Loucy (cell line): Measurements from ENCODE around the gene MECR.
A peak's percentile ranks its signal among the peaks of the same experiment; 100 is the strongest.

Experiments
- EZH2phosphoT487 ChIP-seq: fragments of 200-600 bp; IDR thresholded peaks from 2 replicates; pipeline ENCODE4 v1.6.1; 2018; ENCODE audit warnings: antibody characterized with exemption, mild to moderate bottlenecking, moderate library complexity, borderline replicate concordance
- TF ChIP-seq, protein P1 (sequence below): fragments of 200-600 bp; sonication (generic); conservative IDR thresholded peaks from 2 replicates; pipeline ENCODE4 v1.5.1; 2014; ENCODE audit warnings: mild to moderate bottlenecking, antibody characterized with exemption, low read length

DNA sequence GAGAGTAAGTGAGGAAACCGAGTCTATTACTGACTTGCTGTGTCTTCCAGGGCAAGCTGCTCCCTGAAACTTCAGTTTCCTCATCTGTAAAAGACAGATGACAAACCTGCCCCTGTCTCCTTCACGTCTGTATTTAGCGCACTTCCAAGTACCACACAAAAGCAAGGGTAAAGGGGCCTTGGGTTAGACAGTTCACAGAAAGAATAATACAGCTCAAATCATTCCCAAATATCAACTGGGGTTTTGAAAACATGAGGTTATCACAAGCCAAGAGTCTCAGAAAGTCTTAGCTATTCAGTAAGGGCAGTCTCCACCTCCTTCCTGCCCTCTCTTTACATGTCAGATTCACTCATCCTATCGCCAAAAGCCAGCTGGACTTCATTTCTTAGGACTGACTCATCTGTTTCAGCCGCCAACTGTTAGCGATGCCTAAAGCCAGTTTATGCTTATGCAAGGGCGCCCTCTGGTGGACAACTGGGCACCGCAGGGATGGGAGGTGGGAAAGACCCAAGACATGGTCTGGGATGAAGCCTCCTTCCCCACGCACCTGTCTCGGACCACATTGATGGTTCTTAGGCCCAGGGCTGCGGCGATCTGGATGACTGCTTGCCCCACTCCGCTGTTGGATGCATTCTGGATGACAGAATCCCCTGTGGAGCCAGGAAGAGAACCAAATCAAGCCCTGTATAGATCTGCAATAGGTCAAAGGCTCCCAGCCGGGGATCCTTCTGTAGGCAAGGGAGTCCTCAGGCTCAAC is 28.0 kb downstream of the MECR start:
- TF ChIP-seq EZH2phosphoT487 = no peak
- TF ChIP-seq, protein P1, sequence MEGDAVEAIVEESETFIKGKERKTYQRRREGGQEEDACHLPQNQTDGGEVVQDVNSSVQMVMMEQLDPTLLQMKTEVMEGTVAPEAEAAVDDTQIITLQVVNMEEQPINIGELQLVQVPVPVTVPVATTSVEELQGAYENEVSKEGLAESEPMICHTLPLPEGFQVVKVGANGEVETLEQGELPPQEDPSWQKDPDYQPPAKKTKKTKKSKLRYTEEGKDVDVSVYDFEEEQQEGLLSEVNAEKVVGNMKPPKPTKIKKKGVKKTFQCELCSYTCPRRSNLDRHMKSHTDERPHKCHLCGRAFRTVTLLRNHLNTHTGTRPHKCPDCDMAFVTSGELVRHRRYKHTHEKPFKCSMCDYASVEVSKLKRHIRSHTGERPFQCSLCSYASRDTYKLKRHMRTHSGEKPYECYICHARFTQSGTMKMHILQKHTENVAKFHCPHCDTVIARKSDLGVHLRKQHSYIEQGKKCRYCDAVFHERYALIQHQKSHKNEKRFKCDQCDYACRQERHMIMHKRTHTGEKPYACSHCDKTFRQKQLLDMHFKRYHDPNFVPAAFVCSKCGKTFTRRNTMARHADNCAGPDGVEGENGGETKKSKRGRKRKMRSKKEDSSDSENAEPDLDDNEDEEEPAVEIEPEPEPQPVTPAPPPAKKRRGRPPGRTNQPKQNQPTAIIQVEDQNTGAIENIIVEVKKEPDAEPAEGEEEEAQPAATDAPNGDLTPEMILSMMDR = peak; percentile 99
